ENCODE results near the gene NDUFA6.

- TF ChIP-seq POLR2A (IDR thresholded peaks at IDR 0.05) = no peak
- TF ChIP-seq CTCF (IDR thresholded peaks at IDR 0.05) = no peak
Observed at GRCh38 chr22:42066126-42066761, 24.3 kb downstream of the NDUFA6 start.
